KOPT-K1 (cell line): ENCODE results near the gene TASP1.
"Not testable (repeated sequence)": the region's sequence is repeated elsewhere in the genome, so short reads cannot be mapped to it uniquely, and the experiment has no call there.

Source experiments
- H3K27ac ChIP-seq: fragments of 200-600 bp; sonication (generic); 2 replicates; pipeline ENCODE4 v1.5.1; 2016; ENCODE audit warnings: antibody characterized with exemption, mild to moderate bottlenecking, low read depth, low read length; ENCODE audit not compliant: poor library complexity, severe bottlenecking
- H3K36me3 ChIP-seq: fragments of 200-600 bp; sonication (generic); 2 replicates; pipeline ENCODE4 v1.5.1; 2017; ENCODE audit warnings: antibody characterized with exemption, mild to moderate bottlenecking, low read length, moderate library complexity; ENCODE audit not compliant: insufficient read depth
- H3K9me3 ChIP-seq: fragments of 200-600 bp; sonication (generic); 2 replicates; pipeline ENCODE4 v1.5.1; 2017; ENCODE audit warnings: antibody characterized with exemption, low read length, mild to moderate bottlenecking; ENCODE audit not compliant: insufficient read depth, poor library complexity, severe bottlenecking

Gene TASP1

DNA sequence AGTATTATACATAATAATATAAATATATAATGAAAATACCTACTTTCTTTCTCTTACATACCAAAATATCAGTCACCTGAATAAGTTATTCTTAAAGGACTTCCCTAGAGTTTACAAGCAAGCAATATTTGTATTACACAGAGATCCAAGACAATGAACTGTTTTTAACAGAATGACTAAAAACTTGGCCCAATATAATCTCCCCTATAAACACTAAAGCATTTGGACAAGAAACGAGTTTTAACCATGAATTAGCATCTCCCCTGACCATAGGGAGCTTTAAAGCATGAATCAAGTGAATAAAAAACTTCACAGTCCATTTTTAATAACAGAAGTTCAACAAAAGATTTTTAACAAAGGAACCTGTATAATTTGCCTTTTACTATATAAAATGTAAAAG lies 20.3 kb downstream of the TASP1 start:
- peaks cover 38% of the 10 kb centered on the region for H3K36me3 ChIP-seq
- H3K27ac ChIP-seq, H3K9me3 ChIP-seq: not testable (repeated sequence)

DNA sequence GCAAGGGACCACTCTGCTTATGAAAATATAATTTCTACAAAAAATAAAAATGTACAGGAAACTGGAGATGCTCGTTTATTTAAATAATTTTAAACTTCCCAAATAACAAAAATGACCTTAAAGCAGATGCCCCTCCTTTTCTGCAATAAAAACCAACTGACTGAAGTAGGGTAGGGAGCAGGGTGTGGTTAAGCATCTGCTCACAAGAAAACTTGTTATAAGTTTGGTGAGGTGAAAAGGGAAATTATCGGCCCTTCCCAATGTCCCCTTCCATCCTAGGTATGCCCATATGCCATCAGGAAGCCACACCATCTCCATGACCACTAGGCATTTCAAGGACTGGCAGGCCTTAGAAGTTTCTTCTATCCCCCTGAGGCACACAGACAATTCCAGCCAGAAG lies 21.1 kb downstream of the TASP1 start:
- not testable (repeated sequence) for H3K9me3 ChIP-seq, H3K27ac ChIP-seq
- H3K36me3 ChIP-seq = peaks cover 31% of the 10 kb centered on the region

GRCh38 chr20:13616713-13617112 lies 22.0 kb downstream of the TASP1 start:
- H3K36me3 ChIP-seq = peaks cover 22% of the 10 kb centered on the region
- not testable (repeated sequence) for H3K27ac ChIP-seq, H3K9me3 ChIP-seq

GRCh38 chr20:13613917-13614316 lies 24.8 kb downstream of the TASP1 start:
- peaks cover 33% of the 10 kb centered on the region for H3K36me3 ChIP-seq
- H3K9me3 ChIP-seq = no peaks in the 10 kb centered on the region
- no peak overlapping the region for H3K27ac ChIP-seq

DNA sequence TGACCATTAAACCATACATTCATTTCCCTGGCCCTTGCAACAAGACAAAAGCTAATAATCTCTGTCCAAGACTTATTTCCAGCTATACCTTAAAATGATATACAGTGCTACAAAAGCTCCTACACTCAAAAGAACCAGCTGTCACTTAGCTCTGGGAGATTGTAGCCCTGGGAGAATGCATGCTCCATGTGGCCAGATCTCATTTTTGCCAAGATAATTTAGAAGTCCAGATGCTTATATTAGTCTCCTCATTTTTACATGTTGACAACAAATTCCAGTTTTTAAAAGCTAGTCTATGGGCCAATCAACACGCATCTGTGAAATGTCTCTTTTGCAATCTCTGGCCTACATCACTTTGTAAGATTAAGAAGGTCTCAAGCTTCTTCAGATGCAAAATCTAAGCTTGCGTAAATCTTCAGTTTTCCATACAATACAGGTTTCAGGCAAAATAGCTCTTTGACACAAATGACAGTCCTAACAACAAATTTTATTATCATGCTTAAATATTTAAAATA lies 27.1 kb downstream of the TASP1 start:
- Histone ChIP-seq H3K36me3 (peaks cover 47% of the 10 kb centered on the region), H3K27ac (no peak overlapping the region), H3K9me3 (no peaks in the 10 kb centered on the region)

GRCh38 chr20:13610184-13610583 lies 28.5 kb downstream of the TASP1 start:
- Histone ChIP-seq H3K9me3 (no peaks in the 10 kb centered on the region), H3K27ac (no peak overlapping the region), H3K36me3 (peaks cover 38% of the 10 kb centered on the region; the same call in 1 of the 2 replicates)

- Histone ChIP-seq H3K36me3 (peaks cover 49% of the 10 kb centered on the region), H3K9me3 (no peaks in the 10 kb centered on the region), H3K27ac (no peak overlapping the region)
These were observed 30.7 kb downstream of the TASP1 start for GRCh38 chr20:13608066-13608465.

DNA sequence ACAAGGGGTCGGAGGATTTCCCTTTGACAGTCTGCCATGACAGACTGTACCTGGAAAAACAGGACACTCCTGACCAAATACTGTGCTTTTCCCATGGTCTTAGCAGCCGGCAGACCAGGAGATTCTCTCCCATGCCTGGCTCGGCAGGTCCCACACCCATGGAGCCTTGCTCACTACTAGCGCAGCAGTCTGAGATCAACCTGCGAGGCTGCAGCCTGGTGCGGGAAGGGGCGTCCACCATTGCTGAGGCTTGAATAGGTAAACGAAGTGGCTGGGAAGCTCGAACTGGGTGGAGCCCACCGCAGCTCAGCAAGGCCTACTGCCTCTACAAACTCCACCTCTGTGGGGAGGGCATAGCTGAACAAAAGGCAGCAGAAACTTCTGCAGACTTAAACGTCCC lies 45.3 kb downstream of the TASP1 start:
- H3K9me3 ChIP-seq = peaks cover 16% of the 10 kb centered on the region
- H3K27ac ChIP-seq = not testable (repeated sequence)
- peaks cover 13% of the 10 kb centered on the region for H3K36me3 ChIP-seq

DNA sequence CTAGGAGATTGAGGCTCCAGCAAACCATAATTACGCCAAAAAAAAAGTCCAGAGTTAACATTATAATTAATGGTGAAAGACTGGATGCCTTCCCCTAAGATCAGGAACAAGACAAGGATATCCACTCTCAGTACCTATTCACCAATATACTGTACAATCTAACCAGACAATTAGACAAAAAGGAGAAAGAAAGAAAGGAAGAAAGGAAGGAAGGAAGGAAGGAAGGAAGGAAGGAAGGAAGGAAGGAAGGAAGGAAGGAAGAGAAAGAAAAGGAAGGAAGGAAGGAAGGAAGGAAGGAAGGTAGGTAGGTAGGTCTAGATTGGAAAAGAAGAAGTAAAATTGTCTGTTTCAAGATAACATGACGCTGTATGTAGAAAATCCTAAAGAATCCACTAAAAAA lies 50.7 kb downstream of the TASP1 start:
- H3K27ac ChIP-seq = no peak overlapping the region
- H3K36me3 ChIP-seq = peaks cover 52% of the 10 kb centered on the region
- peaks cover 53% of the 10 kb centered on the region for H3K9me3 ChIP-seq

DNA sequence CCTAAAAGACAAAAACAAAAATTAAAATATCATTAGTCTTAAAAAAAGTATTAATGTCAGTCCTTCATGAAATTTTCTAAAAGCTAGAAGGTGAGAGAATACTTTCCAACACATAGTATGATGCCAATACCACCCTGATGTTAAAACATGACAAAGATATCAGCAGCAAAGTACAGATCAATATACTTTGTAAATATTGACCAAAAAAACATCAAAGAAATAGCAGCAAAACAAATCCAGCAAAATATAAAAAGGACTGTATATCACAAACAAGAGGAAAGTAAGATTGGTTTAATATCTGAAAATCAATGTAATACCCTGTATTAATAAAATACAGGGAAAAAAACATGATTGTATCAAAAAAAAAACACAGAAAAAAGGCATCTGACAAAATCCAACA lies 51.4 kb downstream of the TASP1 start:
- Histone ChIP-seq H3K27ac (no peak overlapping the region), H3K9me3 (peaks cover 59% of the 10 kb centered on the region), H3K36me3 (peaks cover 59% of the 10 kb centered on the region)

DNA sequence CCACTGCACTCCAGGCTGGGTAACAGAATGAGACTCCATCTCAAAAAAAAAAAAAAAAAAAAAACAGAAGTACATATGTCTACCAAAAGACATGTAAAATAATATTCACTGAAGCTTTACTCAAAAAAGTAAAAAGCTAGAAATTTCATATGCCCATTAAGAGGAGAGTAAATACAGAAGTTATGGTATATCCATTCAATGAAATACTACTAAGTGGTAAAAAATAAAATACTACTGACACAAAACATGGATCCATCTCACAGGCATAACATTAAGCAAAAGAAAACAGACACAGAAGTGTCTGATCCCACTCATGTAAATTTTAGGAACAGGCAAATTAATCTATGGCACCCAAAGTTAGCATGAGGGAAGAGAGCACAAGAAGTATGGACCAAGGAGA lies 52.6 kb downstream of the TASP1 start:
- Histone ChIP-seq H3K9me3 (peaks cover 59% of the 10 kb centered on the region), H3K27ac (no peak overlapping the region), H3K36me3 (peaks cover 65% of the 10 kb centered on the region)

DNA sequence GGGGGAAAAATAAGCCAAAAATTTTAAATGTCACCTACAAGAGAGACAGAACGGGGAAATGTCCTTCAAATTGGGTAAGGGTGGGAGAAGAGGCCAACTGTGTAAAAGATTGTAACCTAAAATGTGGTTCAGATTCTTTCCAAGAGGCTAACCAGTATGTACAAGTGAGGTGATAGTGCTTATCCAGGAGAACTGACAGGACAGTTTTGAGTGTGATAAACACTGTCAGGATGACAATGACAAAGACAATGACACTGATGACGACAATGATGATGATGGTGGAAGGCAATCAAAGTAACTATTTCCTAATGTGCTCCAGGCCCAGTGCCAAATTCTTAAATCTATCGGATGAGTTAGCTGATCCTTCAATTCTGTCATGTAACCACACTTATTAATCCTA lies 57.3 kb downstream of the TASP1 start:
- H3K36me3 ChIP-seq = peaks cover 83% of the 10 kb centered on the region
- H3K9me3 ChIP-seq = peaks cover 38% of the 10 kb centered on the region
- H3K27ac ChIP-seq = no peak overlapping the region

GRCh38 chr20:13580707-13581106 lies 58.0 kb downstream of the TASP1 start:
- H3K27ac ChIP-seq = no peak overlapping the region
- H3K9me3 ChIP-seq = peaks cover 38% of the 10 kb centered on the region
- peaks cover 81% of the 10 kb centered on the region for H3K36me3 ChIP-seq

DNA sequence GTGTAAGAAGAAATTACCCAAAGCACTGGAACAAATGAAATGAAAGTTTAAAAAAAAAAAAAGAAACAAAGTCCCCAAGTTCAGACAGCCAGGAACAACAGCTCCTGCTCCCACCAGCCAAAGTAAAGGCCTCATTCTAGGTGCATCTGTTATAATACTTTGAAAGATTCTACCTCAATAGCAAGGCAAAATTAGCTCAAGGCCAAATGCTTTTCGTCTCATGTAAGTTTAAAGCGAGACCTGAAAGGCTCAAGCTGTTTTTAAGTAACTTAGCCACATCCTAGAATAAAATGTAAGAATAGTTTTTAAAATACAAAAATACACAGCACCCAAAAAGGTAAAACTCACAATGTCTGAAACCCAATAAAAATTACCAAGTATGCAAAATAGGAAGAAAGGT lies 64.7 kb downstream of the TASP1 start:
- Histone ChIP-seq H3K36me3 (peaks cover 48% of the 10 kb centered on the region), H3K9me3 (peaks cover 20% of the 10 kb centered on the region), H3K27ac (no peak overlapping the region)

GRCh38 chr20:13571662-13572061 lies 67.1 kb downstream of the TASP1 start:
- Histone ChIP-seq H3K27ac (no peak overlapping the region), H3K36me3 (peaks cover 45% of the 10 kb centered on the region), H3K9me3 (peaks cover 21% of the 10 kb centered on the region)

GRCh38 chr20:13567663-13568062 lies 71.1 kb downstream of the TASP1 start:
- Histone ChIP-seq H3K36me3 (peaks cover 32% of the 10 kb centered on the region), H3K27ac (no peak overlapping the region), H3K9me3 (peaks cover 6% of the 10 kb centered on the region)

GRCh38 chr20:13563854-13564253 lies 74.9 kb downstream of the TASP1 start:
- H3K27ac ChIP-seq = no peak overlapping the region
- H3K36me3 ChIP-seq = peaks cover 21% of the 10 kb centered on the region
- H3K9me3 ChIP-seq = peaks cover 6% of the 10 kb centered on the region
